ENCODE data around the gene OR10G3. TPM values are rescaled to one million over a fixed set of nuclear protein-coding genes. Genes with fewer than 3 reads are reported as not detected.
"Not testable (repeated sequence)": the region's sequence is repeated elsewhere in the genome, so short reads cannot be mapped to it uniquely, and the experiment has no call there.

Gene OR10G3
- not detected in 2 replicates for total RNA-seq (2014; rRNA removed; shearing (Covaris generic); ENCODE audit: low replicate concordance)

DNA sequence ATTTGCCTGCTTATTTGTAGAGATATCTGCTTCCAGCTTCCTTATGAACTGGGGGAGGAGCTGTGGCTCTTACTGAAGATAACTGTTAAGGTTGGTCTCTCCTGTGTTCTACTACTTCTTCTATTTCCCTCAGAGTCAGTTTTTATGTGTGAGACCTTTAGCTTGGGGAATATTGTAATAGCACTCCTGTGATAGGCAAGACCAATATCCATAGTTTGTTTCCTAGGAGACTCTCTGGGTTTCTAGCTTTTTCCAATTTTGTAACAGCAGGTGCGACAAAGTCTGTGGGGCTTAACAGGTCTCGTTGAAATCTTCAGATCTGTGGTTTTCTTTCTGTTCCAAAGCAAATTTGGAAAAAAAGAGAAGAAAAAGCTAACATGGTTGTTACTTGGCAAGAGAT, at the start of gene OR10G3:
OR10G3 (minus strand) TSS at position 101 of the 400 bp plus-strand sequence. CDS start 9,332 bp downstream, outside the sequence.
- DNase-seq (ENCODE audit: low read depth): no peak
- in situ Hi-C loops (cut with HindIII; ENCODE audit: low pct_unique_long_range_greater_than_20kb, low sequenced_read_pairs): no loop called here

- no peak for DNase-seq (ENCODE audit: low read depth)
- in situ Hi-C loops (cut with HindIII; ENCODE audit: low pct_unique_long_range_greater_than_20kb, low sequenced_read_pairs): no loop called here
These were observed 46.8 kb upstream of the OR10G3 start for GRCh38 chr14:21626491-21627230.

- in situ Hi-C loops (cut with HindIII; ENCODE audit: low pct_unique_long_range_greater_than_20kb, low sequenced_read_pairs): no loop called here
These were observed 37.7 kb upstream of the OR10G3 start for GRCh38 chr14:21617614-21618013.

GRCh38 chr14:21614240-21614639, 34.4 kb upstream of the OR10G3 start:
- in situ Hi-C loops (cut with HindIII; ENCODE audit: low pct_unique_long_range_greater_than_20kb, low sequenced_read_pairs): no loop called here
- DNase-seq (ENCODE audit: low read depth): no peak

More at GRCh38 chr14:21617614-21618013, 37.7 kb upstream of the OR10G3 start:
- no peak for DNase-seq (ENCODE audit: low read depth)

- DNase-seq (ENCODE audit: low read depth): no peak
- in situ Hi-C loops (cut with HindIII; ENCODE audit: low pct_unique_long_range_greater_than_20kb, low sequenced_read_pairs): no loop called here
These were observed 32.4 kb upstream of the OR10G3 start for GRCh38 chr14:21612324-21612723.

DNA sequence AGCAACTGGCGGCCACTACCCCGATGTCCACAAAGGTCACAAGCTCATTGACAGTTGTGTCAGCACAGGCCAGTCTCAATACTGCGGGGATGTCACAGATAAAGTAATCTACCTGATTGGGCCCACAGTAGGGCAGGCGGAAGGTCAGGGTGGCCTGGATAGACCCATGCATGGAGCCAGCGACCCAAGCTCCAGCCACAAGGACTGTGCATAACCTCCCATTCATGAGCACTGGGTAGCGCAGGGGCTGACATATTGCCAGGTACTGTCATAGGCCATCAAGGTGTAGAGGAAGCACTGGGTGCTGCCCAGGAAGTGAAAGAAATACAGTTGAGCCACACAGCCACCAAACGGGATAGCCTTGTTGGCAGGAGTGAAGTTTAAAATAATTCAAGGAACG, 22.3 kb upstream of the OR10G3 start:
- DNase-seq (ENCODE audit: low read depth); in situ Hi-C loops (cut with HindIII; ENCODE audit: low pct_unique_long_range_greater_than_20kb, low sequenced_read_pairs): not testable (repeated sequence)

- no peak for DNase-seq (ENCODE audit: low read depth)
- in situ Hi-C loops (cut with HindIII; ENCODE audit: low pct_unique_long_range_greater_than_20kb, low sequenced_read_pairs): no loop called here
These were observed 9.4 kb upstream of the OR10G3 start for GRCh38 chr14:21589317-21589716.

GRCh38 chr14:21575661-21576060, 4.2 kb downstream of the OR10G3 start:
- in situ Hi-C loops (cut with HindIII; ENCODE audit: low pct_unique_long_range_greater_than_20kb, low sequenced_read_pairs): no loop called here
- no peak for DNase-seq (ENCODE audit: low read depth)

GRCh38 chr14:21572604-21573003, 7.3 kb downstream of the OR10G3 start:
- DNase-seq (ENCODE audit: low read depth): no peak
- in situ Hi-C loops (cut with HindIII; ENCODE audit: low pct_unique_long_range_greater_than_20kb, low sequenced_read_pairs): no loop called here

GRCh38 chr14:21558703-21559170, 21.1 kb downstream of the OR10G3 start:
- in situ Hi-C loops (cut with HindIII; ENCODE audit: low pct_unique_long_range_greater_than_20kb, low sequenced_read_pairs): no loop called here
- DNase-seq (ENCODE audit: low read depth): no peak

- DNase-seq (ENCODE audit: low read depth): peak; percentile 77
- in situ Hi-C loops (cut with HindIII; ENCODE audit: low pct_unique_long_range_greater_than_20kb, low sequenced_read_pairs): no loop called here
These were observed 22.6 kb downstream of the OR10G3 start for GRCh38 chr14:21557084-21557901.

GRCh38 chr14:21556378-21557083, 23.3 kb downstream of the OR10G3 start:
- DNase-seq (ENCODE audit: low read depth): no peak
- in situ Hi-C loops (cut with HindIII; ENCODE audit: low pct_unique_long_range_greater_than_20kb, low sequenced_read_pairs): no loop called here

DNA sequence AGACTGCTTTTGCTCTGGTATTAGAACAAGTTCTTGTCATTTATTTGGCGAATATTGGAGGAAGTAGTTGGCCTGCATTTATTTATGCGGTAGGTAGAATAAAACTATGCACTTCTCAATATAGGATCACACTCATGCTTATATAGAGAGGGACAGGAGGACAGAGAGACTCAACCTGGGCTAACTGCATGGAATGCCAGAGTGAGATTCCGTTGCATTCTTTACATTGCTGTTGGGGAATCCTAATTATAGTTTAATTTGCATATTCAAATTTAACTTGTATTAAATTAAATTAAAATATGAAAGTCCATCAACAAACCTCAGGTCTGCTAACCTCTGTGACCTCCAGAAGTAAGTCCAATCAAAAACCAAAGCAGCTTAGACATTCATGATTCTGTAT, 26.6 kb downstream of the OR10G3 start:
- no peak for DNase-seq (ENCODE audit: low read depth)
- in situ Hi-C loops (cut with HindIII; ENCODE audit: low pct_unique_long_range_greater_than_20kb, low sequenced_read_pairs): no loop called here

DNA sequence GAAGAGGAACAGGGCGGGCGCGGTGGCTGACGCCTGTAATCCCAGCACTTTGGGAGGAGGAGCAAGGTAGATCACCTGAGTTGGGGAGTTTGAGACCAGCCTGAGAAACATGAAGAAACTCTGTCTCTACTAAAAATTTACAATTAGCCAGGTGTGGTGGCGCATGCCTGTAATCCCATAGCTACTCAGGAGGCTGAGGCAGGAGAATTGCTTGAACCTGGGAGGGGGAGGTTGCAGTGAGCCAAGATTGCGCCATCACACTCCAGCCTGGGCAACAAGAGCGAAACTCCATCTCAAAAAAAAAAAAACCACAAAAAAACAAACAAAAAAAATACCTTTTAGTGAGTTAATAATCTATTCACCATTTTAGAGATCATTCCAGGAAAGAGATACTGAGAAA, 35.3 kb downstream of the OR10G3 start:
- in situ Hi-C loops (cut with HindIII; ENCODE audit: low pct_unique_long_range_greater_than_20kb, low sequenced_read_pairs); DNase-seq (ENCODE audit: low read depth): not testable (repeated sequence)

DNA sequence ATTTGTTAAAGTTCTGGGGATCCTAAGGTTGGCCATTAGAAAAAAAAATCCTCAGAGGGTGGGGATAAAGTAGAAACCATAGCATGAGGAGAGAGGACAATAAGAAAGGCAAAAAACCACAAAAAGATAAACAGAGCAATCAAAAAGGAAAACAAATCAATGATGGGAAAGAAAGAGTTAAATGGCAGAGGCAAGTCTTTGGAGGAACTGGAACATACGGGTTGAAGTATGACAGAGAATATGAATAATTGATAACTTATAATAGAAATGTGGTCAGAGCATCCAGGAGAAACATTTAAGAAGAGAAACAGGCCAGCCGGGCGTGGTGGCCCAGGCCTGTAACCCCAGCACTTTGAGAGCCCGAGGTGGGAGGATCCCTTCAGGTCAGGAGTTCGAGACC, 35.9 kb downstream of the OR10G3 start:
- no peak for DNase-seq (ENCODE audit: low read depth)
- in situ Hi-C loops (cut with HindIII; ENCODE audit: low pct_unique_long_range_greater_than_20kb, low sequenced_read_pairs): no loop called here

DNA sequence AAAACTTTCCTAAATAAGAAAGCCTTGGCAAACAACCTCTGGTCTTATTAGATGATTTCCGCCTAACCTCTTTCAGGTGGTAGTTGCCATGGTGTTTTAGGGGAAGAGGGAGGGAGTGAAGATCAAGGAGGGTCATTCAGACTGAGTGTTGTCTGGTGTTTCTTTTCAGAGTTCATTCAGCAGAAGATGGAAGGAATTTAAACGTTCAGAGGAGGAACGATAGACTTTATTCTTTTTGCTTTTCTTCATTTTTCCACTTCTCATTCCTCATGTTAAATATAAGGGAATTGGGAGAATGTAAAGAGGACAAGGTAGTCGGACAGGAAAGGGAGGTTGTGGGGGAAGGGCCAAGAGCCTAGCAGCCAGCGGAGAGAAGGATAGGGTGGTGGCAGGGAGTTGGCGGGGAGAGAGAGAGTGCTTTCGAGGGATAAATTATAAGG, 36.3 kb downstream of the OR10G3 start:
- in situ Hi-C loops (cut with HindIII; ENCODE audit: low pct_unique_long_range_greater_than_20kb, low sequenced_read_pairs): no loop called here

DNA sequence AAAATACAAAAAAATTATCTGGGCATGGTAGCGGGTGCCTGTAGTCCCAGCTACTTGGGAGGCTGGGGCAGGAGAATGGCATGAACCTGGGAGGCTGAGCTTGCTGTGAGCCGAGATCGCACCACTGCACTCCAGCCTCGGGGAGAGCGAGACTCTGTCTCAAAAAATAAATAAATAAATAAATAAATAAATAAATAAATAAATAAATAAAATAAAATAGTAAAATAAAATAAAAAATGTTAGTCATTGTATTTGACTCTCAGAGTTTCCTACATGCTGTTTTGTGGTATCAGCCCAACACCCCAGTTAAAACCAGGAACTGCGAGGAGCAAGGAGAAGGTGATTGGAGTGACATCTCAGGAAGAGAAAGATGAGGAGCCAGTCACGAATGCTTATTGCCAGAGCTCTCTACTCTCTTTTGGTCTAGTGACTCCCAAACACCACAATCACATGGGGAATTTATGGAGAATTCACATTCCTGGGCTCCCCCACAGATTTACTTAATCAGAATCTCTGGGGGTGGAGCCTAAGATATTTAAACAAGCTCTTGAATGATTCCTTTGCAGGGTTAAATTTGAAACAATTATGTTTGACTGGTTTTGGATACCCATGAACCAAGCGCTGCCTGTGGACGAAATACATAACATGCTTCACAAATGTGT, 38.3 kb downstream of the OR10G3 start:
- in situ Hi-C loops (cut with HindIII; ENCODE audit: low pct_unique_long_range_greater_than_20kb, low sequenced_read_pairs): no loop called here
- DNase-seq (ENCODE audit: low read depth): no peak

More for the DNA sequence above, 36.3 kb downstream of the OR10G3 start:
- no peak for DNase-seq (ENCODE audit: low read depth)
